K562 (cell line): ENCODE measurements around the gene UGT1A3. TPM values are rescaled to one million over a fixed set of nuclear protein-coding genes. Genes with fewer than 3 reads are reported as not detected.

ENCODE experiments used
- ATAC-seq: fragments of 200-7000 bp; cut with Tn5 transposase; 3 replicates; pipeline ENCODE4 v1.9.1; 2020; ENCODE audit warnings: moderate library complexity
- BruUV-seq: library from RNA; stranded (reverse); fragments of 400-500 nt; replicated peaks from 2 replicates; lab custom pipeline; 2021; lab: Mats Ljungman, UMichigan
- CTCF ChIA-PET: fragments of 300-600 bp; formaldehyde crosslinking; extraction: SDS; loops from one replicate; lab custom pipeline; 2021; ENCODE audit warnings: low intra/inter-chr PET ratio; lab: Yijun Ruan, JAX
- POLR2A ChIA-PET: fragments of 300-600, 350-650 bp; sonication (Branson Sonifier 250); formaldehyde crosslinking; extraction: SDS; loops from one replicate; lab custom pipeline; 2021; ENCODE audit warnings: antibody characterized with exemption, inconsistent platforms; lab: Yijun Ruan, JAX
- DNase-seq, 4 experiments: peaks; one replicate each; pipeline versions ENCODE4 v3.0.0 to v3.0.0-alpha.2; 2011 to 2018; ENCODE audit warnings: low spot score in 3 of 4, mixed read lengths in 3 of 4; ENCODE audit errors: extremely low read depth in 1 of 4
- FAIRE-seq: peaks from 2 replicates; lab custom pipeline; 2011; peaks lifted over from hg19 to GRCh38; lab: Jason Lieb, UNC
- H2AFZ ChIP-seq: 2 replicates; pipeline ENCODE4 v1.6.0; 2011; ENCODE audit warnings: low read depth, low read length, control low read depth, inconsistent platforms
- H3K27ac ChIP-seq: fragments of 200-600 bp; 3 replicates; pipeline ENCODE4 v1.8.0; 2011; ENCODE audit warnings: low read depth, mild to moderate bottlenecking, control low read depth, inconsistent platforms, low read length, moderate library complexity, mixed read lengths; ENCODE audit errors: extremely low read depth
- H3K27me3 ChIP-seq, 2 experiments: fragments of 300-600 bp in 1 of 2; 2 replicates in 1 of 2; 3 replicates in 1 of 2; pipeline versions ENCODE4 v1.6.0 to v1.8.0; 2011; ENCODE audit warnings: inconsistent platforms in 2 of 2, low read length in 2 of 2, mild to moderate bottlenecking in 1 of 2, mixed read lengths in 1 of 2, moderate library complexity in 1 of 2; ENCODE audit not compliant: control insufficient read depth in 2 of 2, insufficient read depth in 2 of 2
- H3K36me3 ChIP-seq: fragments of 300-600 bp; 3 replicates; pipeline ENCODE4 v1.8.0; 2011; ENCODE audit warnings: mild to moderate bottlenecking, low read length, inconsistent platforms; ENCODE audit not compliant: control insufficient read depth, insufficient read depth
- H3K4me1 ChIP-seq, 2 experiments: fragments of 200-600 bp in 1 of 2; replicated peaks in 1 of 2; 2 replicates in 1 of 2; 3 replicates in 1 of 2; pipeline versions ENCODE4 v1.5.1 to v1.8.0; 2011; ENCODE audit warnings: inconsistent platforms in 2 of 2, low read length in 2 of 2, mild to moderate bottlenecking in 1 of 2, mixed read lengths in 1 of 2, moderate library complexity in 1 of 2; ENCODE audit not compliant: control insufficient read depth in 2 of 2, insufficient read depth in 2 of 2
- H3K4me2 ChIP-seq: 2 replicates; pipeline ENCODE4 v1.6.1; 2011; ENCODE audit warnings: low read length, control low read depth, inconsistent platforms, mixed read lengths; ENCODE audit not compliant: insufficient read depth
- H3K4me3 ChIP-seq: fragments of 200-600 bp; sonication (generic), shearing (Covaris generic); 2 replicates; pipeline ENCODE4 v1.5.1; 2016; ENCODE audit warnings: control low read depth, inconsistent platforms
- H3K79me2 ChIP-seq: fragments of 200-600 bp; 3 replicates; pipeline ENCODE4 v1.8.0; 2011; ENCODE audit warnings: low read length, inconsistent platforms; ENCODE audit not compliant: control insufficient read depth, insufficient read depth
- H3K9ac ChIP-seq, 2 experiments: 2 replicates each; pipeline versions ENCODE4 v1.6.0 to v1.6.1; 2011; ENCODE audit warnings: low read depth in 2 of 2, low read length in 2 of 2, control low read depth in 1 of 2, inconsistent platforms in 1 of 2, mild to moderate bottlenecking in 1 of 2, mixed read lengths in 1 of 2; ENCODE audit not compliant: insufficient read depth in 1 of 2
- H3K9me1 ChIP-seq: one replicate; pipeline ENCODE4 v1.6.0; 2011; ENCODE audit warnings: inconsistent platforms, mild to moderate bottlenecking, low read length, moderate library complexity; ENCODE audit not compliant: control insufficient read depth, insufficient read depth
- H3K9me3 ChIP-seq: replicated peaks from 2 replicates; pipeline ENCODE4 v1.5.1; 2011; ENCODE audit warnings: low read depth, low read length, inconsistent platforms; ENCODE audit not compliant: control insufficient read depth, insufficient read depth
- H4K20me1 ChIP-seq: replicated peaks from 2 replicates; pipeline ENCODE4 v1.6.1; 2011; ENCODE audit warnings: low read length, inconsistent platforms, mixed read lengths; ENCODE audit not compliant: control insufficient read depth, insufficient read depth
- BRD9 ChIP-seq: fragments of 450-650 bp; IDR thresholded peaks from 2 replicates; pipeline ENCODE4 v1.6.1; 2018; ENCODE audit warnings: low read depth; ENCODE audit not compliant: partially characterized antibody
- CGGBP1 ChIP-seq: fragments of 250-450 bp; sonication (Bioruptor Pico); IDR thresholded peaks from 2 replicates; pipeline ENCODE4 v1.9.0; 2021; ENCODE audit warnings: mild to moderate bottlenecking
- CUX1 ChIP-seq: fragments of 200-800 bp; sonication (Bioruptor generic); IDR thresholded peaks from 2 replicates; pipeline ENCODE4 v1.6.1; 2016; ENCODE audit warnings: missing genetic modification characterization, missing compliant biosample characterization
- DACH1 ChIP-seq: fragments of 450-650 bp; IDR thresholded peaks from 2 replicates; pipeline ENCODE4 v1.6.1; 2018; ENCODE audit not compliant: partially characterized antibody
- E4F1 ChIP-seq: fragments of 250-450 bp; sonication (Bioruptor Pico); IDR thresholded peaks from 2 replicates; pipeline ENCODE4 v1.5.0; 2021; ENCODE audit warnings: mild to moderate bottlenecking, borderline replicate concordance
- FOXJ3 ChIP-seq: sonication (generic); formaldehyde crosslinking; IDR thresholded peaks from 2 replicates; pipeline ENCODE4 v1.4.0; 2020; ENCODE audit warnings: mild to moderate bottlenecking, missing genetic modification reagents
- FOXK2 ChIP-seq, 2 experiments: fragments of 450-650 bp; IDR thresholded peaks in 1 of 2; conservative IDR thresholded peaks in 1 of 2; 2 replicates each; pipeline ENCODE4 v1.6.1; 2016; ENCODE audit warnings: low read depth in 2 of 2, mild to moderate bottlenecking in 1 of 2
- IRF9 ChIP-seq: fragments of 450-650 bp; IDR thresholded peaks from 2 replicates; pipeline ENCODE4 v1.6.1; 2016; ENCODE audit warnings: missing biosample characterization, missing genetic modification characterization
- MYBL2 ChIP-seq, 2 experiments: fragments of 450-650 bp in 1 of 2; sonication (generic) in 1 of 2; formaldehyde crosslinking in 1 of 2; IDR thresholded peaks; 2 replicates each; pipeline versions ENCODE4 v1.6.1 to v1.8.1; 2017 to 2022; ENCODE audit warnings: borderline replicate concordance in 1 of 2, inconsistent platforms in 1 of 2, low read depth in 1 of 2, mild to moderate bottlenecking in 1 of 2, missing genetic modification reagents in 1 of 2, moderate library complexity in 1 of 2
- NR1H2 ChIP-seq: sonication (generic); formaldehyde crosslinking; IDR thresholded peaks from 2 replicates; pipeline ENCODE4 v1.4.0; 2020; ENCODE audit warnings: mild to moderate bottlenecking, missing genetic modification reagents
- SMAD3 ChIP-seq: fragments of 450-650 bp; formaldehyde crosslinking; conservative IDR thresholded peaks from 2 replicates; pipeline ENCODE4 v1.4.0; 2020; ENCODE audit warnings: mild to moderate bottlenecking
- U2AF1 ChIP-seq: fragments of 200-400 bp; formaldehyde crosslinking; optimal IDR thresholded peaks from 2 replicates; pipeline ENCODE3; 2017; ENCODE audit warnings: mild to moderate bottlenecking, low read depth, low read length, moderate library complexity
- ZEB2 ChIP-seq: fragments of 450-650 bp; IDR thresholded peaks from 2 replicates; pipeline ENCODE4 v1.6.1; 2016
- WGBS: fragments of 100-300 bp; shearing (Covaris generic); methylation state at CpG from one replicate; pipeline ENCODE4 v1.1.6; 2016; ENCODE audit warnings: low coverage, mixed read lengths; ENCODE audit not compliant: insufficient coverage; ENCODE audit errors: missing lambda C conversion rate; 5-methylcytosine and 5-hydroxymethylcytosine counted together
- in situ Hi-C: fragments of 300-500 bp; cut with MboI; formaldehyde crosslinking; loops from 4 replicates; pipeline ENCODE4 v1.15.0; 2018; ENCODE audit warnings: inconsistent platforms, mixed read lengths
- intact Hi-C: fragments of 100-400 bp; cut with micrococcal nuclease; formaldehyde crosslinking; loops from 2 replicates; pipeline ENCODE4 v1.14.2; 2022
- polyA plus RNA-seq, 8 experiments: library from polyadenylated mRNA; depleted of rRNA in 4 of 8; stranded (reverse) in 5 of 8; unstranded in 3 of 8; fragments of >200 nt; fragmentation: Nextera tagmentation in 2 of 8; fragmentation: Illumina TruSeq in 1 of 8; extraction: Ambion mirVana in 2 of 8; extraction: Trizol in 1 of 8; gene quantifications; 2 replicates each; pipeline versions ENCODE4 v1.2.1 to v1.2.3, GENCODE V29; 2011 to 2014; ENCODE audit warnings: inconsistent platforms in 1 of 8, missing spikeins in 1 of 8
- total RNA-seq, 7 experiments: library from RNA; depleted of rRNA in 6 of 7; stranded (reverse); fragments of >200 nt in 6 of 7; fragmentation: Illumina TruSeq in 2 of 7; extraction: Trizol in 2 of 7; gene quantifications; 2 replicates each; pipeline versions ENCODE4 v1.2.1 to v1.2.3, GENCODE V29; 2011 to 2021; ENCODE audit warnings: low replicate concordance in 1 of 7

The UGT1A3 gene
- total and polyA plus RNA-seq, 9 of the 15 experiments (the other 6 are each of a cell fraction or from before 2014, with no cell fraction given), result not detected

- Histone ChIP-seq H3K4me3 (no peak overlapping the region), H3K4me2 (no peak overlapping the region), H3K9me1 (no peaks in the 10 kb centered on the region), H3K9ac (no peak overlapping the region), H3K27me3 (peaks cover 0 to 17% of the 10 kb centered on the region in 2 experiments; a peak in 2 of 5 replicates), H3K9me3 (no peaks in the 10 kb centered on the region), H3K36me3 (no peaks in the 10 kb centered on the region), H3K79me2 (no peaks in the 10 kb centered on the region), H4K20me1 (no peaks in the 10 kb centered on the region), H3K4me1 (peaks cover 0 to 5% of the 10 kb centered on the region in 2 experiments; a peak in 2 of 5 replicates), H3K27ac (no peak overlapping the region), H2AFZ (no peak overlapping the region)
- ATAC-seq (no peak), FAIRE-seq (no peak), DNase-seq (no peak)
- WGBS, result 0% methylated on average over 2 of the region's 2 CpGs
- in situ Hi-C loops, result no loop called here
- CTCF ChIA-PET, result no interaction called here
- BruUV-seq, result no TSS peak
- TF ChIP-seq CUX1, result no peak
- no peak for TF ChIP-seq SMAD3 (CRISPR knock-in tag)
- TF ChIP-seq U2AF1, result no peak
- TF ChIP-seq DACH1, result no peak
- no peak for TF ChIP-seq CGGBP1 (CRISPR knock-in tag)
- TF ChIP-seq ZEB2, result no peak
- TF ChIP-seq BRD9, result no peak
- TF ChIP-seq E4F1 (CRISPR knock-in tag), result no peak
- TF ChIP-seq NR1H2 (CRISPR knock-in tag), result no peak
- TF ChIP-seq FOXJ3 (CRISPR knock-in tag), result no peak
- no peak for TF ChIP-seq MYBL2 (IDR thresholded peaks at IDR 0.05; ENCODE audit: low read depth)
- TF ChIP-seq MYBL2 (CRISPR knock-in tag; IDR thresholded peaks at IDR 0.05; ENCODE audit: borderline replicate concordance), result no peak
- TF ChIP-seq IRF9 (tag), result no peak
- TF ChIP-seq FOXK2 (conservative IDR thresholded peaks at IDR 0.05 in 1 of 2, IDR thresholded peaks at IDR 0.05 in 1 of 2; ENCODE audit: low read depth in 2 of 2), result no peak
- POLR2A ChIA-PET, result no interaction called here
- intact Hi-C loops, result no loop called here
These were observed 30.0 kb downstream of the UGT1A3 start for GRCh38 chr2:233758849-233759248.
